ENCODE measurements around the gene ERN1.

Gene ERN1

DNA sequence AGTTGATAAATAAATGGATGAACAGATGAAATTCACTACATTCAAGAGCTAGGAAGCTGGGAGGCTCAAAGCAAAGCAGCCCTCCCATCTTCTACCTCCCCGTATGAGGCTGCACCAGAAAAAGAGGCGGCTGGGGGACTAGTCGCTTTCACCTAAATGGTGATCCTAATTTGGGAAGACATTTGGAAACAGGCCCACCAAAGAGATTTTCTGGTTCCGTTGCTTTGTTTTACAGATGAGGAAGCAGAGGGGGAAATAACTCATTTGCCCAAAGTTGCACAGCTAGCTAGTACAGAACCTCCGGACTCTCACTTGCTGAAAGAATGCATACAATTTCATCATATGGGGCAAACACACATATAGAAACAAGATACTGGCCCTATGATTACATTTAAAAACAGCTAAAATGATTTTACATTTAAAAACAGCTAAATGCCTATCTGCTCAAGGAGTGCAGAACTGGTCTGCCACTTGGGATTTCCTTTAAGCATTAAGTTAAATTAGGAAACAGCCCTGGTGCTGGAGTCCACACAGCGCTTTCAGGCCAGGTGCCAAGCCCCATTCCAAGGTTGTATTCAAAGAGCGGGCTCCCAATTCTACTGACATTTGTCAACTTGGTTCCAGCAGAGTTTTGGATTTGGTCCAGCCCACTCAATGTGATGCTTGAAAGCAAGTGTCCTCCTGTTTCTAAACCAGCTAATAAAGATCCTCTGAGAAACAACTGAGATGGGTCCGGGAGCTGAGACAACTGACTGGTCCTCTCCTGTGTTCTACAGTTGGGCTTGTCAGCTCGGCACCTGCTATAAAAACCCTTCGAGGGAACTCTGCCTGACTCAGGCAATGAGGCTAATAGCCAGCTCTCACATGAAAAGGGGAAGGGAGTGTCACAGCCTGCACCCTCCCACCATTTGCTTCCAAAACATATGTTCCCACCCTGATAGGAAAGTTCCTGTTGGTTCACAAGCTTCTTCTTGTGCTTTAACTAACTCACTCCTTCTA is 11.7 kb downstream of the ERN1 start (continued):
- TF ChIP-seq, protein P1, sequence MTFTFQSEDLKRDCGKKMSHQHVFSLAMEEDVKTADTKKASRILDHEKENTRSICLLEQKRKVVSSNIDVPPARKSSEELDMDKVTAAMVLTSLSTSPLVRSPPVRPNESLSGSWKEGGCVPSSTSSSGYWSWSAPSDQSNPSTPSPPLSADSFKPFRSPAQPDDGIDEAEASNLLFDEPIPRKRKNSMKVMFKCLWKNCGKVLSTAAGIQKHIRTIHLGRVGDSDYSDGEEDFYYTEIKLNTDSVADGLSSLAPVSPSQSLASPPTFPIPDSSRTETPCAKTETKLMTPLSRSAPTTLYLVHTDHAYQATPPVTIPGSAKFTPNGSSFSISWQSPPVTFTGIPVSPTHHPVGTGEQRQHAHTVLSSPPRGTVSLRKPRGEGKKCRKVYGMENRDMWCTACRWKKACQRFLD (tag by site-specific recombination; IDR thresholded peaks at IDR 0.05) = no peak
- TF ChIP-seq, protein P2, sequence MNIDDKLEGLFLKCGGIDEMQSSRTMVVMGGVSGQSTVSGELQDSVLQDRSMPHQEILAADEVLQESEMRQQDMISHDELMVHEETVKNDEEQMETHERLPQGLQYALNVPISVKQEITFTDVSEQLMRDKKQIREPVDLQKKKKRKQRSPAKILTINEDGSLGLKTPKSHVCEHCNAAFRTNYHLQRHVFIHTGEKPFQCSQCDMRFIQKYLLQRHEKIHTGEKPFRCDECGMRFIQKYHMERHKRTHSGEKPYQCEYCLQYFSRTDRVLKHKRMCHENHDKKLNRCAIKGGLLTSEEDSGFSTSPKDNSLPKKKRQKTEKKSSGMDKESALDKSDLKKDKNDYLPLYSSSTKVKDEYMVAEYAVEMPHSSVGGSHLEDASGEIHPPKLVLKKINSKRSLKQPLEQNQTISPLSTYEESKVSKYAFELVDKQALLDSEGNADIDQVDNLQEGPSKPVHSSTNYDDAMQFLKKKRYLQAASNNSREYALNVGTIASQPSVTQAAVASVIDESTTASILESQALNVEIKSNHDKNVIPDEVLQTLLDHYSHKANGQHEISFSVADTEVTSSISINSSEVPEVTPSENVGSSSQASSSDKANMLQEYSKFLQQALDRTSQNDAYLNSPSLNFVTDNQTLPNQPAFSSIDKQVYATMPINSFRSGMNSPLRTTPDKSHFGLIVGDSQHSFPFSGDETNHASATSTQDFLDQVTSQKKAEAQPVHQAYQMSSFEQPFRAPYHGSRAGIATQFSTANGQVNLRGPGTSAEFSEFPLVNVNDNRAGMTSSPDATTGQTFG (tag by site-specific recombination; IDR thresholded peaks at IDR 0.05; ENCODE audit: borderline replicate concordance) = no peak
- TF ChIP-seq ZNF214 (tag by site-specific recombination; IDR thresholded peaks at IDR 0.05; ENCODE audit: borderline replicate concordance) (no peak), ZNF747 (tag by site-specific recombination; IDR thresholded peaks at IDR 0.05) (no peak), ZNF558 (tag by site-specific recombination; IDR thresholded peaks at IDR 0.05) (no peak), GLI4 (tag by site-specific recombination; IDR thresholded peaks at IDR 0.05) (no peak), TCF7L2 (IDR thresholded peaks at IDR 0.05; ENCODE audit: borderline replicate concordance, low read depth, low read length) (no peak), ZNF791 (tag by site-specific recombination; IDR thresholded peaks at IDR 0.05) (no peak), ZNF473 (tag by site-specific recombination; IDR thresholded peaks at IDR 0.05) (no peak), ZNF112 (tag by site-specific recombination; IDR thresholded peaks at IDR 0.05) (no peak), SETDB1 (IDR thresholded peaks at IDR 0.05; ENCODE audit: insufficient read length, low read length) (no peak), ZBTB7A (tag by site-specific recombination; IDR thresholded peaks at IDR 0.05; ENCODE audit: low read depth) (no peak), ZNF549 (tag by site-specific recombination; IDR thresholded peaks at IDR 0.05) (no peak), HOXD13 (CRISPR knock-in tag; IDR thresholded peaks at IDR 0.05; ENCODE audit: borderline replicate concordance) (no peak), ZNF132 (tag by site-specific recombination; IDR thresholded peaks at IDR 0.05; ENCODE audit: borderline replicate concordance) (no peak), ZNF560 (tag by site-specific recombination; IDR thresholded peaks at IDR 0.05; ENCODE audit: borderline replicate concordance) (no peak), ZNF394 (tag by site-specific recombination; IDR thresholded peaks at IDR 0.05; ENCODE audit: borderline replicate concordance) (no peak)
- TF ChIP-seq, protein P3, sequence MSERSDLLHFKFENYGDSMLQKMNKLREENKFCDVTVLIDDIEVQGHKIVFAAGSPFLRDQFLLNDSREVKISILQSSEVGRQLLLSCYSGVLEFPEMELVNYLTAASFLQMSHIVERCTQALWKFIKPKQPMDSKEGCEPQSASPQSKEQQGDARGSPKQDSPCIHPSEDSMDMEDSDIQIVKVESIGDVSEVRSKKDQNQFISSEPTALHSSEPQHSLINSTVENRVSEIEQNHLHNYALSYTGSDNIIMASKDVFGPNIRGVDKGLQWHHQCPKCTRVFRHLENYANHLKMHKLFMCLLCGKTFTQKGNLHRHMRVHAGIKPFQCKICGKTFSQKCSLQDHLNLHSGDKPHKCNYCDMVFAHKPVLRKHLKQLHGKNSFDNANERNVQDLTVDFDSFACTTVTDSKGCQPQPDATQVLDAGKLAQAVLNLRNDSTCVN (tag by site-specific recombination; optimal IDR thresholded peaks at IDR 0.05) = no peak
- TF ChIP-seq, protein P4, sequence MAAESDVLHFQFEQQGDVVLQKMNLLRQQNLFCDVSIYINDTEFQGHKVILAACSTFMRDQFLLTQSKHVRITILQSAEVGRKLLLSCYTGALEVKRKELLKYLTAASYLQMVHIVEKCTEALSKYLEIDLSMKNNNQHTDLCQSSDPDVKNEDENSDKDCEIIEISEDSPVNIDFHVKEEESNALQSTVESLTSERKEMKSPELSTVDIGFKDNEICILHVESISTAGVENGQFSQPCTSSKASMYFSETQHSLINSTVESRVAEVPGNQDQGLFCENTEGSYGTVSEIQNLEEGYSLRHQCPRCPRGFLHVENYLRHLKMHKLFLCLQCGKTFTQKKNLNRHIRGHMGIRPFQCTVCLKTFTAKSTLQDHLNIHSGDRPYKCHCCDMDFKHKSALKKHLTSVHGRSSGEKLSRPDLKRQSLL (tag by site-specific recombination; IDR thresholded peaks at IDR 0.05) = no peak
- TF ChIP-seq, protein P5, sequence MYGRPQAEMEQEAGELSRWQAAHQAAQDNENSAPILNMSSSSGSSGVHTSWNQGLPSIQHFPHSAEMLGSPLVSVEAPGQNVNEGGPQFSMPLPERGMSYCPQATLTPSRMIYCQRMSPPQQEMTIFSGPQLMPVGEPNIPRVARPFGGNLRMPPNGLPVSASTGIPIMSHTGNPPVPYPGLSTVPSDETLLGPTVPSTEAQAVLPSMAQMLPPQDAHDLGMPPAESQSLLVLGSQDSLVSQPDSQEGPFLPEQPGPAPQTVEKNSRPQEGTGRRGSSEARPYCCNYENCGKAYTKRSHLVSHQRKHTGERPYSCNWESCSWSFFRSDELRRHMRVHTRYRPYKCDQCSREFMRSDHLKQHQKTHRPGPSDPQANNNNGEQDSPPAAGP (tag by site-specific recombination; IDR thresholded peaks at IDR 0.05) = no peak
- TF ChIP-seq, protein P6, sequence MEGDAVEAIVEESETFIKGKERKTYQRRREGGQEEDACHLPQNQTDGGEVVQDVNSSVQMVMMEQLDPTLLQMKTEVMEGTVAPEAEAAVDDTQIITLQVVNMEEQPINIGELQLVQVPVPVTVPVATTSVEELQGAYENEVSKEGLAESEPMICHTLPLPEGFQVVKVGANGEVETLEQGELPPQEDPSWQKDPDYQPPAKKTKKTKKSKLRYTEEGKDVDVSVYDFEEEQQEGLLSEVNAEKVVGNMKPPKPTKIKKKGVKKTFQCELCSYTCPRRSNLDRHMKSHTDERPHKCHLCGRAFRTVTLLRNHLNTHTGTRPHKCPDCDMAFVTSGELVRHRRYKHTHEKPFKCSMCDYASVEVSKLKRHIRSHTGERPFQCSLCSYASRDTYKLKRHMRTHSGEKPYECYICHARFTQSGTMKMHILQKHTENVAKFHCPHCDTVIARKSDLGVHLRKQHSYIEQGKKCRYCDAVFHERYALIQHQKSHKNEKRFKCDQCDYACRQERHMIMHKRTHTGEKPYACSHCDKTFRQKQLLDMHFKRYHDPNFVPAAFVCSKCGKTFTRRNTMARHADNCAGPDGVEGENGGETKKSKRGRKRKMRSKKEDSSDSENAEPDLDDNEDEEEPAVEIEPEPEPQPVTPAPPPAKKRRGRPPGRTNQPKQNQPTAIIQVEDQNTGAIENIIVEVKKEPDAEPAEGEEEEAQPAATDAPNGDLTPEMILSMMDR (tag by site-specific recombination; IDR thresholded peaks at IDR 0.05) = no peak
- TF ChIP-seq, protein P7, sequence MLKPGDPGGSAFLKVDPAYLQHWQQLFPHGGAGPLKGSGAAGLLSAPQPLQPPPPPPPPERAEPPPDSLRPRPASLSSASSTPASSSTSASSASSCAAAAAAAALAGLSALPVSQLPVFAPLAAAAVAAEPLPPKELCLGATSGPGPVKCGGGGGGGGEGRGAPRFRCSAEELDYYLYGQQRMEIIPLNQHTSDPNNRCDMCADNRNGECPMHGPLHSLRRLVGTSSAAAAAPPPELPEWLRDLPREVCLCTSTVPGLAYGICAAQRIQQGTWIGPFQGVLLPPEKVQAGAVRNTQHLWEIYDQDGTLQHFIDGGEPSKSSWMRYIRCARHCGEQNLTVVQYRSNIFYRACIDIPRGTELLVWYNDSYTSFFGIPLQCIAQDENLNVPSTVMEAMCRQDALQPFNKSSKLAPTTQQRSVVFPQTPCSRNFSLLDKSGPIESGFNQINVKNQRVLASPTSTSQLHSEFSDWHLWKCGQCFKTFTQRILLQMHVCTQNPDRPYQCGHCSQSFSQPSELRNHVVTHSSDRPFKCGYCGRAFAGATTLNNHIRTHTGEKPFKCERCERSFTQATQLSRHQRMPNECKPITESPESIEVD (tag by site-specific recombination; IDR thresholded peaks at IDR 0.05) = no peak
- TF ChIP-seq, protein P8, sequence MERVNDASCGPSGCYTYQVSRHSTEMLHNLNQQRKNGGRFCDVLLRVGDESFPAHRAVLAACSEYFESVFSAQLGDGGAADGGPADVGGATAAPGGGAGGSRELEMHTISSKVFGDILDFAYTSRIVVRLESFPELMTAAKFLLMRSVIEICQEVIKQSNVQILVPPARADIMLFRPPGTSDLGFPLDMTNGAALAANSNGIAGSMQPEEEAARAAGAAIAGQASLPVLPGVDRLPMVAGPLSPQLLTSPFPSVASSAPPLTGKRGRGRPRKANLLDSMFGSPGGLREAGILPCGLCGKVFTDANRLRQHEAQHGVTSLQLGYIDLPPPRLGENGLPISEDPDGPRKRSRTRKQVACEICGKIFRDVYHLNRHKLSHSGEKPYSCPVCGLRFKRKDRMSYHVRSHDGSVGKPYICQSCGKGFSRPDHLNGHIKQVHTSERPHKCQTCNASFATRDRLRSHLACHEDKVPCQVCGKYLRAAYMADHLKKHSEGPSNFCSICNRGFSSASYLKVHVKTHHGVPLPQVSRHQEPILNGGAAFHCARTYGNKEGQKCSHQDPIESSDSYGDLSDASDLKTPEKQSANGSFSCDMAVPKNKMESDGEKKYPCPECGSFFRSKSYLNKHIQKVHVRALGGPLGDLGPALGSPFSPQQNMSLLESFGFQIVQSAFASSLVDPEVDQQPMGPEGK (tag by site-specific recombination; IDR thresholded peaks at IDR 0.05) = 0 out of 2 replicates have a peak, but pooled peaks have one; percentile 9

Data from HEK293 (cell line).